Caco-2 (cell line): ENCODE results near the gene ZNF532. TPM values are rescaled to one million over a fixed set of nuclear protein-coding genes. Genes with fewer than 3 reads are reported as not detected.

Source experiments
- BruUV-seq: library from RNA; stranded (reverse); fragments of 400-500 nt; replicated peaks from 2 replicates; lab custom pipeline; 2021; lab: Mats Ljungman, UMichigan
- CTCF ChIA-PET: fragments of 300-600 bp; sonication (Branson Sonifier 250); formaldehyde crosslinking; loops from one replicate; lab custom pipeline; 2022; ENCODE audit warnings: antibody characterized with exemption; lab: Charles Lee
- POLR2A ChIA-PET: fragments of 300-600 bp; sonication (Branson Sonifier 250); formaldehyde crosslinking; loops from one replicate; lab custom pipeline; 2022; ENCODE audit warnings: antibody characterized with exemption; lab: Charles Lee
- DNase-seq, 2 experiments: peaks; one replicate each; pipeline versions ENCODE4 v3.0.0 to v3.0.0-alpha.2; 2020 to 2022
- H3K27me3 ChIP-seq: replicated peaks from 2 replicates; pipeline ENCODE4 v1.6.0; 2011; ENCODE audit warnings: low read length; ENCODE audit not compliant: control insufficient read depth, insufficient read depth
- H3K36me3 ChIP-seq: 2 replicates; pipeline ENCODE4 v1.5.1; 2011; ENCODE audit warnings: low read length; ENCODE audit not compliant: control insufficient read depth, insufficient read depth
- H3K4me1 ChIP-seq: fragments of 250-450 bp; sonication (Bioruptor Pico); 2 replicates; pipeline ENCODE4 v1.5.1; 2020; ENCODE audit warnings: mild to moderate bottlenecking
- H3K4me3 ChIP-seq: 2 replicates; pipeline ENCODE4 v1.5.1; 2011; ENCODE audit warnings: low read depth, mild to moderate bottlenecking, control low read depth, low read length
- H3K9me3 ChIP-seq: fragments of 250-450 bp; sonication (Bioruptor Pico); 2 replicates; pipeline ENCODE4 v1.5.1; 2020; ENCODE audit warnings: mild to moderate bottlenecking, moderate library complexity
- H3K27ac Mint-ChIP-seq: one replicate; pipeline ENCODE4 v1.8.0; 2022; ENCODE audit warnings: mixed read lengths; ENCODE audit not compliant: unreplicated experiment
- H3K27me3 Mint-ChIP-seq: one replicate; pipeline ENCODE4 v1.8.0; 2022; ENCODE audit warnings: mixed read lengths; ENCODE audit not compliant: insufficient read depth, unreplicated experiment
- H3K36me3 Mint-ChIP-seq: one replicate; pipeline ENCODE4 v1.8.0; 2022; ENCODE audit warnings: mild to moderate bottlenecking, mixed read lengths; ENCODE audit not compliant: insufficient read depth, unreplicated experiment
- H3K4me1 Mint-ChIP-seq: one replicate; pipeline ENCODE4 v1.8.0; 2022; ENCODE audit warnings: low read depth, mixed read lengths; ENCODE audit not compliant: unreplicated experiment
- H3K4me3 Mint-ChIP-seq: one replicate; pipeline ENCODE4 v1.8.0; 2022; ENCODE audit warnings: mild to moderate bottlenecking, moderate library complexity, mixed read lengths; ENCODE audit not compliant: unreplicated experiment
- H3K9me3 Mint-ChIP-seq: one replicate; pipeline ENCODE4 v1.8.0; 2022; ENCODE audit warnings: mixed read lengths; ENCODE audit not compliant: unreplicated experiment
- CTCF ChIP-seq, 2 experiments: fragments of 200-600 bp in 1 of 2; IDR thresholded peaks; 1 replicate in 1 of 2; 2 replicates in 1 of 2; pipeline versions ENCODE4 v1.5.1 to v1.8.0; 2011 to 2022; ENCODE audit warnings: antibody characterized with exemption in 1 of 2, control low read depth in 1 of 2, inconsistent platforms in 1 of 2, low read depth in 1 of 2, low read length in 1 of 2, mild to moderate bottlenecking in 1 of 2, moderate library complexity in 1 of 2; ENCODE audit not compliant: insufficient read depth in 1 of 2, severe bottlenecking in 1 of 2, unreplicated experiment in 1 of 2
- intact Hi-C: fragments of 100-400 bp; cut with micrococcal nuclease; formaldehyde crosslinking; loops from one replicate; pipeline ENCODE4 v1.10.0; 2022; ENCODE audit not compliant: unreplicated experiment
- total RNA-seq: library from RNA; stranded (reverse); gene quantifications from 2 replicates; pipeline ENCODE4 v1.2.3, GENCODE V29; 2022

ZNF532 gene
- total RNA-seq, 1 experiment from 2014 or later: 32.7 TPM

- H3K4me1 Mint-ChIP-seq: no peaks in the 10 kb centered on the region
- Histone ChIP-seq H3K9me3 (no peaks in the 10 kb centered on the region), H3K36me3 (no peaks in the 10 kb centered on the region), H3K4me1 (no peaks in the 10 kb centered on the region), H3K4me3 (no peak overlapping the region), H3K27me3 (no peaks in the 10 kb centered on the region)
- CTCF ChIA-PET: no interaction called here
- no TSS peak for BruUV-seq
- POLR2A ChIA-PET: no interaction called here
- intact Hi-C loops: no loop called here
- H3K9me3 Mint-ChIP-seq: no peaks in the 10 kb centered on the region
- H3K36me3 Mint-ChIP-seq: no peaks in the 10 kb centered on the region
- no peak overlapping the region for H3K4me3 Mint-ChIP-seq
- no peak for TF ChIP-seq CTCF (IDR thresholded peaks at IDR 0.05; ENCODE audit: insufficient read depth in 1 of 2, low read depth in 1 of 2, low read length in 1 of 2, severe bottlenecking in 1 of 2, unreplicated experiment in 1 of 2)
- H3K27me3 Mint-ChIP-seq: no peaks in the 10 kb centered on the region
- no peak for DNase-seq
- H3K27ac Mint-ChIP-seq: no peak overlapping the region
These were observed 131.0 kb downstream of the ZNF532 start for GRCh38 chr18:58995663-58996062.

GRCh38 chr18:58996131-58996641 lies 131.5 kb downstream of the ZNF532 start:
- DNase-seq: no peak
- intact Hi-C loops: no loop called here
- ChIA-PET CTCF (no interaction called here), POLR2A (no interaction called here)
- TF ChIP-seq CTCF (IDR thresholded peaks at IDR 0.05; ENCODE audit: insufficient read depth in 1 of 2, low read depth in 1 of 2, low read length in 1 of 2, severe bottlenecking in 1 of 2, unreplicated experiment in 1 of 2): no peak
- no TSS peak for BruUV-seq
- no peak overlapping the region for H3K4me3 ChIP-seq
- no peaks in the 10 kb centered on the region for H3K4me1 ChIP-seq
- no peaks in the 10 kb centered on the region for H3K36me3 ChIP-seq
- Mint-ChIP-seq H3K27ac (no peak overlapping the region), H3K4me3 (no peak overlapping the region), H3K36me3 (no peaks in the 10 kb centered on the region), H3K4me1 (no peaks in the 10 kb centered on the region), H3K9me3 (no peaks in the 10 kb centered on the region), H3K27me3 (no peaks in the 10 kb centered on the region)
- no peaks in the 10 kb centered on the region for H3K9me3 ChIP-seq
- H3K27me3 ChIP-seq: no peaks in the 10 kb centered on the region

- no peaks in the 10 kb centered on the region for H3K27me3 ChIP-seq
- no TSS peak for BruUV-seq
- no peaks in the 10 kb centered on the region for H3K9me3 Mint-ChIP-seq
- H3K9me3 ChIP-seq: no peaks in the 10 kb centered on the region
- no peak overlapping the region for H3K4me3 Mint-ChIP-seq
- no peak overlapping the region for H3K27ac Mint-ChIP-seq
- H3K4me1 ChIP-seq: no peaks in the 10 kb centered on the region
- ChIA-PET POLR2A (no interaction called here), CTCF (no interaction called here)
- H3K4me3 ChIP-seq: no peak overlapping the region
- intact Hi-C loops: no loop called here
- no peaks in the 10 kb centered on the region for H3K36me3 Mint-ChIP-seq
- DNase-seq: no peak
- no peaks in the 10 kb centered on the region for H3K27me3 Mint-ChIP-seq
- H3K36me3 ChIP-seq: no peaks in the 10 kb centered on the region
- no peaks in the 10 kb centered on the region for H3K4me1 Mint-ChIP-seq
- no peak for TF ChIP-seq CTCF (IDR thresholded peaks at IDR 0.05; ENCODE audit: insufficient read depth in 1 of 2, low read depth in 1 of 2, low read length in 1 of 2, severe bottlenecking in 1 of 2, unreplicated experiment in 1 of 2)
These were observed 132.0 kb downstream of the ZNF532 start for GRCh38 chr18:58996696-58997095.
